SK-N-SH (cell line): Measurements from ENCODE around the gene NEK6. TPM values are rescaled to one million over a fixed set of nuclear protein-coding genes. Genes with fewer than 3 reads are reported as not detected.

Source experiments
- CTCF ChIA-PET: fragments of 300-600, 350-600 bp; formaldehyde crosslinking; extraction: SDS; loops from one replicate; lab custom pipeline; 2021; lab: Yijun Ruan, JAX
- POLR2A ChIA-PET: fragments of 350-600 bp; sonication (Branson Sonifier 250); formaldehyde crosslinking; extraction: SDS; loops from one replicate; lab custom pipeline; 2020; ENCODE audit warnings: antibody characterized with exemption, inconsistent platforms; lab: Yijun Ruan, JAX
- DNase-seq: peaks from one replicate; pipeline ENCODE4 v3.0.0; 2012
- H2AFZ ChIP-seq: fragments of 200-600 bp; sonication (generic); 2 replicates; pipeline ENCODE4 v1.8.1; 2016; ENCODE audit warnings: antibody characterized with exemption, mild to moderate bottlenecking, low read depth
- H3F3A ChIP-seq: fragments of 200-600 bp; sonication (generic); replicated peaks from 2 replicates; pipeline ENCODE3; 2016; ENCODE audit warnings: antibody characterized with exemption, mild to moderate bottlenecking; ENCODE audit not compliant: insufficient read depth
- H3K27ac ChIP-seq, 2 experiments: fragments of 200-500 bp in 1 of 2; fragments of 200-600 bp in 1 of 2; sonication (Bioruptor generic) in 1 of 2; sonication (generic), shearing (Covaris generic) in 1 of 2; 2 replicates each; pipeline versions ENCODE4 v1.5.1 to v1.6.1; 2014 to 2016; ENCODE audit warnings: low read depth in 2 of 2, inconsistent platforms in 1 of 2, low read length in 1 of 2, mild to moderate bottlenecking in 1 of 2, mixed read lengths in 1 of 2
- H3K27me3 ChIP-seq: fragments of 200-600 bp; sonication (generic), shearing (Covaris generic); 2 replicates; pipeline ENCODE4 v1.6.1; 2016; ENCODE audit warnings: mixed run types; ENCODE audit not compliant: insufficient read depth
- H3K36me3 ChIP-seq, 2 experiments: fragments of 200-500 bp in 1 of 2; fragments of 200-600 bp in 1 of 2; sonication (Bioruptor generic) in 1 of 2; sonication (generic) in 1 of 2; replicated peaks in 1 of 2; 2 replicates each; pipeline versions ENCODE3 to v1.5.1; 2014 to 2016; ENCODE audit warnings: low read length in 1 of 2, mild to moderate bottlenecking in 1 of 2; ENCODE audit not compliant: insufficient read depth in 2 of 2, control insufficient read depth in 1 of 2
- H3K4me1 ChIP-seq, 2 experiments: fragments of 200-500 bp in 1 of 2; fragments of 200-600 bp in 1 of 2; sonication (Bioruptor generic) in 1 of 2; sonication (generic), shearing (Covaris generic) in 1 of 2; 2 replicates each; pipeline versions ENCODE4 v1.5.1 to v1.6.1; 2014 to 2016; ENCODE audit warnings: low read depth in 1 of 2, low read length in 1 of 2, mixed run types in 1 of 2; ENCODE audit not compliant: insufficient read depth in 2 of 2, control insufficient read depth in 1 of 2
- H3K4me2 ChIP-seq: fragments of 200-600 bp; sonication (generic), shearing (Covaris generic); 2 replicates; pipeline ENCODE4 v1.6.1; 2017; ENCODE audit warnings: mixed run types
- H3K4me3 ChIP-seq, 2 experiments: fragments of 200-500 bp in 1 of 2; fragments of 200-600 bp in 1 of 2; sonication (Bioruptor generic) in 1 of 2; sonication (generic), shearing (Covaris generic) in 1 of 2; 2 replicates each; pipeline versions ENCODE4 v1.5.1 to v1.8.1; 2014 to 2016; ENCODE audit warnings: low read depth in 2 of 2, inconsistent platforms in 1 of 2, low read length in 1 of 2, mild to moderate bottlenecking in 1 of 2, mixed read lengths in 1 of 2, moderate library complexity in 1 of 2
- H3K79me2 ChIP-seq: fragments of 200-600 bp; sonication (generic); 2 replicates; pipeline ENCODE4 v1.8.1; 2017; ENCODE audit warnings: mild to moderate bottlenecking; ENCODE audit not compliant: insufficient read depth
- H3K9ac ChIP-seq: fragments of 200-600 bp; sonication (generic); 2 replicates; pipeline ENCODE4 v1.6.1; 2017; ENCODE audit warnings: mixed run types
- H3K9me2 ChIP-seq: fragments of 200-600 bp; sonication (generic); 2 replicates; pipeline ENCODE4 v1.6.1; 2017; ENCODE audit warnings: mixed run types
- H3K9me3 ChIP-seq: fragments of 200-600 bp; sonication (generic); 2 replicates; pipeline ENCODE4 v1.6.1; 2017; ENCODE audit warnings: mixed run types, mild to moderate bottlenecking, moderate library complexity
- H4K20me1 ChIP-seq: fragments of 200-600 bp; sonication (generic); 2 replicates; pipeline ENCODE4 v1.6.1; 2017; ENCODE audit warnings: mild to moderate bottlenecking, mixed run types; ENCODE audit not compliant: insufficient read depth
- CHD2 ChIP-seq: fragments of 150-350 bp; IDR thresholded peaks from 2 replicates; pipeline ENCODE4 v1.6.1; 2018; ENCODE audit warnings: low read length; ENCODE audit not compliant: partially characterized antibody
- EP300 ChIP-seq, 2 experiments: IDR thresholded peaks; 2 replicates each; pipeline versions ENCODE4 v1.4.0 to v1.6.1; 2012; ENCODE audit warnings: borderline replicate concordance in 1 of 2, low read depth in 1 of 2, low read length in 1 of 2
- GABPA ChIP-seq: IDR thresholded peaks from 2 replicates; pipeline ENCODE4 v1.4.0; 2012; ENCODE audit warnings: low read depth, mild to moderate bottlenecking
- MXI1 ChIP-seq: IDR thresholded peaks from 2 replicates; pipeline ENCODE4 v1.6.1; 2012; ENCODE audit warnings: mild to moderate bottlenecking, low read depth, low read length, improper control_type of control experiment
- PBX3 ChIP-seq: IDR thresholded peaks from 2 replicates; pipeline ENCODE4; 2012
- SIN3A ChIP-seq: IDR thresholded peaks from 2 replicates; pipeline ENCODE4 v1.6.1; 2012; ENCODE audit warnings: low read depth, mild to moderate bottlenecking, low read length, moderate library complexity, borderline replicate concordance
- SMC3 ChIP-seq: IDR thresholded peaks from 2 replicates; pipeline ENCODE4 v1.6.1; 2012; ENCODE audit warnings: low read depth, low read length, improper control_type of control experiment
- TCF12 ChIP-seq: IDR thresholded peaks from 2 replicates; pipeline ENCODE4 v1.4.0; 2012
- TEAD4 ChIP-seq: IDR thresholded peaks from 2 replicates; pipeline ENCODE4 v1.4.0; 2012; ENCODE audit warnings: mild to moderate bottlenecking, borderline replicate concordance; ENCODE audit not compliant: insufficient read depth
- USF2 ChIP-seq: fragments of 150-350 bp; IDR thresholded peaks from 2 replicates; pipeline ENCODE4 v1.6.1; 2017; ENCODE audit warnings: antibody characterized with exemption, low read length, low read depth, borderline replicate concordance
- WGBS: methylation state at CpG from one replicate; pipeline ENCODE4 v1.1.6; 2017; ENCODE audit warnings: low lambda C conversion rate; 5-methylcytosine and 5-hydroxymethylcytosine counted together
- polyA plus RNA-seq, 3 experiments: library from polyadenylated mRNA; depleted of rRNA; stranded (reverse); fragments of >200 nt; gene quantifications; 2 replicates each; pipeline ENCODE4 v1.2.3, GENCODE V29; 2012
- TF ChIP-seq, protein P1 (sequence below): fragments of 200-600 bp; sonication (generic); IDR thresholded peaks from 2 replicates; pipeline ENCODE4 v1.6.1; 2017; ENCODE audit warnings: antibody characterized with exemption, mild to moderate bottlenecking, moderate library complexity

The NEK6 gene
- polyA plus RNA-seq, 1 of the 3 experiments (the other 2 are of a cell fraction): 89.8 TPM

DNA sequence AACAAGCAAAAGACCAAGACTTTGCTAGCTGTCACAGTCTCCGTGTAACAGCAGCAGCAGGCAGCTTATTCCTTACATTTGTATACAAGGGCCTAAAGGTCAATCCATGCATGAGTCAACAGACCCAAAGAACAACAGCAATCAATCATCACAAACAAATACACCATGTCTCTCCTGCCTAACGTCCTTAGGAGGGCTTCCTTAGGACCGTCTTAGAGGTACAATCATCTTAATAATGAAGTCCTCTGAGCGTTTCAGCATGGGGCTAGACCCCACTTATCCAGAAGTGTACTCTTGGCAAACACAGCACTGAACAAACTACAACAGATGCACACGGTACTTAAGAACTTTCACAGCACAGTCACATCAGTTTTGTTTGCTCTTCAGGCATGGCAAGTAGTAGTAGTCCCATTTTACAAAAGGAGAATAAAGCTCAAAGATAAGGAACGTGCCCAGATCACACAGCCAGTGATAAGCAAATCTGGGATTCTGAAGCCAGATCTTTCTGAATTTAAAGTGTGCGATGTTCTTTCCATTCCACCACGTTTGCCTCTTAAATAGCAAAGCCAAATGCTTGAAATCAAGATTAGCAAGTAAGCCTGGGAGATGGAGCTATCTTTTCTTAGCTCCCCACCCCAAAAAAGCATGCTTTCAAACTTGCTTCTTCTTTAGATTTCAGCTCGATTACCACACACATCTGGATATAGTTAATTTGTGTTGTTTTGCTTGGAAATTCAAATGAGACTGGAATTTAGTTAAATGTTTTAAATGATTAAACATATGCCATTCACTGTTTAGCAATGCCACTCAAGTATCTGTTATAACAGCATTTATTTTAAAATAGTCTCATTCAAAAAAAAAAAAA is 133.3 kb downstream of the NEK6 start:
- no peaks in the 10 kb centered on the region for H3K9me3 ChIP-seq
- peaks cover 73% of the 10 kb centered on the region for H4K20me1 ChIP-seq
- TF ChIP-seq USF2: no peak
- peak in 1 of 2 experiments; percentile 23; a peak in 1 of 4 replicates for TF ChIP-seq EP300 (IDR thresholded peaks at IDR 0.05; ENCODE audit: borderline replicate concordance in 1 of 2, low read depth in 1 of 2, low read length in 1 of 2)
- TF ChIP-seq SMC3: no peak
- peak; percentile 42 for TF ChIP-seq PBX3
- peak; percentile 69 for TF ChIP-seq TCF12
- H3K27ac ChIP-seq: peak overlapping the region; percentile 50 to 90; a peak in 3 of 4 replicates
- POLR2A ChIA-PET: interaction anchor here (0.6 kb wide), 1 partner anchor 42 kb away, joined by 4 read pairs; no protein-coding TSS in a partner anchor
- H3K4me3 ChIP-seq: no peak overlapping the region
- H2AFZ ChIP-seq: no peak overlapping the region
- CTCF ChIA-PET: interaction anchor here (0.9 to 10.0 kb wide), 9 partner anchors 11 to 265 kb away, joined by 3 to 87 read pairs (median 11); no protein-coding TSS in a partner anchor
- 47% methylated on average over 9 of the region's 9 CpGs for WGBS
- H3K9ac ChIP-seq: no peak overlapping the region
- H3K79me2 ChIP-seq: peaks cover 88% of the 10 kb centered on the region
- no peaks in the 10 kb centered on the region for H3K27me3 ChIP-seq
- no peaks in the 10 kb centered on the region for H3K9me2 ChIP-seq
- peak overlapping the region; percentile 72; the same call in 1 of the 2 replicates for H3K4me2 ChIP-seq
- no peak for DNase-seq
- H3K36me3 ChIP-seq: peaks cover 0 to 4% of the 10 kb centered on the region in 2 experiments
- peaks cover 46 to 51% of the 10 kb centered on the region in 2 experiments for H3K4me1 ChIP-seq
- H3F3A ChIP-seq: peaks cover 41% of the 10 kb centered on the region

DNA sequence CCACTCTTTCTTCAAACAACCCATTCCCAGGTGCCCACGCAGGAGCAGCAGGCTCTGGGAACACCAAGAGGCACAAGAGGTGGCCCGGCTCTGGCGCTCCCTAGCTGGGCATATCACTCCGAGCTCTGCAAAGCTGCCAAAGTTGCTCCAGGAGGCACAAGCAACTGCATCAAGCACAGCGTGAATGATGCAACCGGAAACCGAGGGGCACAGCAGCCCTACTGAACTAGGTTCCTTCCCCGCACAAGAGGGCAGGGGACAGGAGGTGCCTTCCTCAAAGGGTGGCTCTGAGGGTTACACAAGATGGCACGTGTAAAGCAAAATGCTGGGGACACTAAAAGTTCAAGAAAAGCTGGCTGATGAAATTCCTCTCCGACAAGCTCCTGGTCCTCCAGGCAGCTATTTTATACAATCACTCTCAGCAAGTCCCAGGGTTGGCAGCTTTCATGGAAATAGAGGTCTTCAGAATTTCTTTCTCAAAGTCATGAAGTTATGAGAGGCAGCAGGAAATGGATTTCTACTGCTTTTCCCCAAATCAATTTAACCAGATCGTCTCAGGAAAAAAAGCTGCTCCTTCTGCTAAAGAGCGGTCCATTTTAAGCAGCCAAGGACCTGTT is 134.6 kb downstream of the NEK6 start:
- peak overlapping the region; percentile 31; the same call in 1 of the 2 replicates for H3K9ac ChIP-seq
- H3K4me3 ChIP-seq: peak overlapping the region in 1 of 2 experiments; percentile 28; a peak in 2 of 4 replicates
- no peaks in the 10 kb centered on the region for H3K9me3 ChIP-seq
- ChIA-PET POLR2A (no interaction called here), CTCF (interaction anchor here (0.5 to 10.0 kb wide), 32 partner anchors 8 to 1222 kb away, joined by 3 to 87 read pairs (median 6); no protein-coding TSS in a partner anchor)
- peaks cover 42 to 51% of the 10 kb centered on the region in 2 experiments for H3K4me1 ChIP-seq
- peaks cover 88% of the 10 kb centered on the region for H3K79me2 ChIP-seq
- no peak for DNase-seq
- H3K9me2 ChIP-seq: no peaks in the 10 kb centered on the region
- WGBS: 68% methylated on average over 12 of the region's 12 CpGs
- peak overlapping the region; percentile 72 for H3K4me2 ChIP-seq
- H2AFZ ChIP-seq: no peak overlapping the region
- peaks cover 41% of the 10 kb centered on the region for H3F3A ChIP-seq
- peak overlapping the region; percentile 53 to 90; a peak in 3 of 4 replicates for H3K27ac ChIP-seq
- peaks cover 5 to 17% of the 10 kb centered on the region in 2 experiments for H3K36me3 ChIP-seq
- H4K20me1 ChIP-seq: peaks cover 72% of the 10 kb centered on the region
- no peaks in the 10 kb centered on the region for H3K27me3 ChIP-seq
- no peak for TF ChIP-seq GABPA
- no peak for TF ChIP-seq TEAD4
- TF ChIP-seq USF2: no peak
- TF ChIP-seq, protein P1, sequence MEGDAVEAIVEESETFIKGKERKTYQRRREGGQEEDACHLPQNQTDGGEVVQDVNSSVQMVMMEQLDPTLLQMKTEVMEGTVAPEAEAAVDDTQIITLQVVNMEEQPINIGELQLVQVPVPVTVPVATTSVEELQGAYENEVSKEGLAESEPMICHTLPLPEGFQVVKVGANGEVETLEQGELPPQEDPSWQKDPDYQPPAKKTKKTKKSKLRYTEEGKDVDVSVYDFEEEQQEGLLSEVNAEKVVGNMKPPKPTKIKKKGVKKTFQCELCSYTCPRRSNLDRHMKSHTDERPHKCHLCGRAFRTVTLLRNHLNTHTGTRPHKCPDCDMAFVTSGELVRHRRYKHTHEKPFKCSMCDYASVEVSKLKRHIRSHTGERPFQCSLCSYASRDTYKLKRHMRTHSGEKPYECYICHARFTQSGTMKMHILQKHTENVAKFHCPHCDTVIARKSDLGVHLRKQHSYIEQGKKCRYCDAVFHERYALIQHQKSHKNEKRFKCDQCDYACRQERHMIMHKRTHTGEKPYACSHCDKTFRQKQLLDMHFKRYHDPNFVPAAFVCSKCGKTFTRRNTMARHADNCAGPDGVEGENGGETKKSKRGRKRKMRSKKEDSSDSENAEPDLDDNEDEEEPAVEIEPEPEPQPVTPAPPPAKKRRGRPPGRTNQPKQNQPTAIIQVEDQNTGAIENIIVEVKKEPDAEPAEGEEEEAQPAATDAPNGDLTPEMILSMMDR: no peak
- TF ChIP-seq MXI1: no peak
- TF ChIP-seq CHD2: no peak
- no peak for TF ChIP-seq SIN3A
